H9 (cell line): ENCODE data around the gene EXOSC2. TPM values are rescaled to one million over a fixed set of nuclear protein-coding genes. Genes with fewer than 3 reads are reported as not detected.

Experiments
- DNase-seq: peaks from one replicate; pipeline ENCODE4 v3.0.0-alpha.2; 2017
- H2AFZ ChIP-seq: one replicate; pipeline ENCODE4 v1.6.1; 2013; ENCODE audit warnings: mild to moderate bottlenecking, low read length, control low read depth, moderate library complexity
- H2AK5ac ChIP-seq: 2 replicates; pipeline ENCODE4 v1.6.1; 2013; ENCODE audit warnings: low read length, control low read depth, mixed read lengths; ENCODE audit not compliant: insufficient read length
- H2BK120ac ChIP-seq: one replicate; pipeline ENCODE4 v1.6.1; 2013; ENCODE audit warnings: low read depth, mild to moderate bottlenecking, low read length, control low read depth, inconsistent platforms; ENCODE audit not compliant: poor library complexity, severe bottlenecking
- H2BK12ac ChIP-seq: 2 replicates; pipeline ENCODE4 v1.6.1; 2013; ENCODE audit warnings: low read length, control low read depth, mixed read lengths, low read depth; ENCODE audit not compliant: insufficient read length
- H2BK15ac ChIP-seq: 2 replicates; pipeline ENCODE4 v1.6.1; 2013; ENCODE audit warnings: low read depth, low read length, control low read depth
- H2BK20ac ChIP-seq: one replicate; pipeline ENCODE4 v1.6.1; 2013; ENCODE audit warnings: low read depth, mild to moderate bottlenecking, low read length, control low read depth, inconsistent platforms; ENCODE audit not compliant: poor library complexity, severe bottlenecking
- H2BK5ac ChIP-seq: 2 replicates; pipeline ENCODE4 v1.6.1; 2013; ENCODE audit warnings: low read length, control low read depth, mixed read lengths; ENCODE audit not compliant: insufficient read length
- H3K14ac ChIP-seq: 2 replicates; pipeline ENCODE4 v1.6.1; 2013; ENCODE audit warnings: low read length, control low read depth; ENCODE audit not compliant: insufficient read depth
- H3K18ac ChIP-seq: 2 replicates; pipeline ENCODE4 v1.6.1; 2013; ENCODE audit warnings: low read depth, mild to moderate bottlenecking, mixed read lengths, low read length, control low read depth; ENCODE audit not compliant: insufficient read length
- H3K23ac ChIP-seq: 2 replicates; pipeline ENCODE4 v1.6.1; 2013; ENCODE audit warnings: low read length, control low read depth, mixed read lengths, low read depth; ENCODE audit not compliant: insufficient read length
- H3K23me2 ChIP-seq: 2 replicates; pipeline ENCODE4 v1.6.1; 2013; ENCODE audit warnings: low read depth, mild to moderate bottlenecking, mixed read lengths, low read length, control low read depth; ENCODE audit not compliant: insufficient read length, poor library complexity, severe bottlenecking
- H3K27ac ChIP-seq: 2 replicates; pipeline ENCODE4 v1.5.1; 2013; ENCODE audit warnings: low read length, control low read depth, mixed read lengths, low read depth; ENCODE audit not compliant: insufficient read length
- H3K27me3 ChIP-seq: 2 replicates; pipeline ENCODE4 v1.6.1; 2013; ENCODE audit warnings: low read length, control low read depth, inconsistent platforms; ENCODE audit not compliant: insufficient read depth
- H3K4ac ChIP-seq: 2 replicates; pipeline ENCODE4 v1.6.1; 2013; ENCODE audit warnings: low read depth, mild to moderate bottlenecking, control low read depth, inconsistent platforms, low read length, moderate library complexity
- H3K4me1 ChIP-seq: 2 replicates; pipeline ENCODE4 v1.6.1; 2013; ENCODE audit warnings: low read length, control low read depth, inconsistent platforms; ENCODE audit not compliant: insufficient read depth
- H3K4me2 ChIP-seq: 2 replicates; pipeline ENCODE4 v1.6.1; 2013; ENCODE audit warnings: low read length, control low read depth, mixed read lengths; ENCODE audit not compliant: insufficient read length, insufficient read depth
- H3K56ac ChIP-seq: 2 replicates; pipeline ENCODE4 v1.6.1; 2013; ENCODE audit warnings: low read depth, mild to moderate bottlenecking, mixed read lengths, low read length, control low read depth; ENCODE audit not compliant: insufficient read length
- H3K79me1 ChIP-seq: 2 replicates; pipeline ENCODE4 v1.6.1; 2013; ENCODE audit warnings: low read depth, mild to moderate bottlenecking, moderate library complexity, low read length, control low read depth, inconsistent platforms; ENCODE audit not compliant: insufficient read depth, poor library complexity, severe bottlenecking
- H3K79me2 ChIP-seq: 2 replicates; pipeline ENCODE4 v1.6.1; 2013; ENCODE audit warnings: low read length, control low read depth, inconsistent platforms; ENCODE audit not compliant: insufficient read depth
- H3K9ac ChIP-seq: 2 replicates; pipeline ENCODE4 v1.6.1; 2013; ENCODE audit warnings: low read length, control low read depth, mixed read lengths; ENCODE audit not compliant: insufficient read length; ENCODE audit errors: extremely low read depth
- H3K9me3 ChIP-seq: one replicate; pipeline ENCODE4 v1.6.1; 2013; ENCODE audit warnings: low read depth, low read length, inconsistent platforms; ENCODE audit not compliant: control insufficient read depth
- H3T11ph ChIP-seq: one replicate; pipeline ENCODE4 v1.6.1; 2013; ENCODE audit warnings: mild to moderate bottlenecking, low read length, control low read depth, inconsistent platforms
- H4K20me1 ChIP-seq: one replicate; pipeline ENCODE4 v1.6.1; 2013; ENCODE audit not compliant: control insufficient read depth, insufficient read length, insufficient read depth
- H4K5ac ChIP-seq: 2 replicates; pipeline ENCODE4 v1.6.1; 2013; ENCODE audit warnings: low read depth, mild to moderate bottlenecking, mixed read lengths, low read length, control low read depth; ENCODE audit not compliant: insufficient read length
- H4K8ac ChIP-seq: replicated peaks from 2 replicates; pipeline ENCODE4 v1.6.1; 2013; ENCODE audit warnings: low read length, control low read depth, mixed read lengths, low read depth; ENCODE audit not compliant: insufficient read length
- H4K91ac ChIP-seq: 2 replicates; pipeline ENCODE4 v1.6.1; 2013; ENCODE audit warnings: low read depth, mild to moderate bottlenecking, moderate library complexity, mixed read lengths, low read length, control low read depth; ENCODE audit not compliant: insufficient read length
- H3K27ac Mint-ChIP-seq, 3 experiments: 2 replicates in 2 of 3; 3 replicates in 1 of 3; pipeline ENCODE4 v1.8.0; 2020 to 2021; ENCODE audit warnings: mixed read lengths in 3 of 3, mild to moderate bottlenecking in 1 of 3, moderate library complexity in 1 of 3
- H3K27me3 Mint-ChIP-seq: 2 replicates; pipeline ENCODE4 v1.8.0; 2021; ENCODE audit warnings: low read depth, mild to moderate bottlenecking, moderate library complexity, mixed read lengths
- H3K36me3 Mint-ChIP-seq, 3 experiments: 2 replicates in 2 of 3; 3 replicates in 1 of 3; pipeline ENCODE4 v1.8.0; 2020 to 2021; ENCODE audit warnings: low read depth in 3 of 3, mixed read lengths in 3 of 3; ENCODE audit not compliant: insufficient read depth in 1 of 3
- H3K4me1 Mint-ChIP-seq, 2 experiments: 2 replicates each; pipeline ENCODE4 v1.8.0; 2020; ENCODE audit warnings: mixed read lengths in 2 of 2
- H3K4me3 Mint-ChIP-seq, 2 experiments: 2 replicates in 1 of 2; 3 replicates in 1 of 2; pipeline ENCODE4 v1.8.0; 2020 to 2021; ENCODE audit warnings: mild to moderate bottlenecking in 2 of 2, mixed read lengths in 2 of 2, moderate library complexity in 1 of 2
- H3K9me3 Mint-ChIP-seq, 2 experiments: 2 replicates in 1 of 2; 3 replicates in 1 of 2; pipeline ENCODE4 v1.8.0; 2020; ENCODE audit warnings: mild to moderate bottlenecking in 2 of 2, mixed read lengths in 2 of 2, moderate library complexity in 1 of 2
- CTCF ChIP-seq: fragments of 200-600 bp; sonication (generic); conservative IDR thresholded peaks from 3 replicates; pipeline ENCODE4 v1.8.0; 2021; ENCODE audit warnings: antibody characterized with exemption, mild to moderate bottlenecking
- WGBS: extraction: QIAGEN DNeasy Blood & Tissue Kit; methylation state at CpG from one replicate; pipeline ENCODE4 v1.1.7; 2013; ENCODE audit warnings: missing lambda C conversion rate, low lambda C conversion rate, mixed read lengths; ENCODE audit not compliant: insufficient read length; ENCODE audit errors: extremely low coverage; 5-methylcytosine and 5-hydroxymethylcytosine counted together
- total RNA-seq: library from RNA; stranded (reverse); gene quantifications from 2 replicates; pipeline ENCODE4 v1.2.1, GENCODE V29; 2021

EXOSC2 gene
- total RNA-seq, 1 experiment from 2014 or later, result 94.5 TPM

- H3K23me2 ChIP-seq, result no peaks in the 10 kb centered on the region
- H3K27ac ChIP-seq, result no peak overlapping the region
- no peaks in the 10 kb centered on the region for H3K27me3 Mint-ChIP-seq
- peaks cover 45 to 75% (median 52%) of the 10 kb centered on the region in 3 experiments; a peak in 6 of 7 replicates for H3K36me3 Mint-ChIP-seq
- H2BK5ac ChIP-seq, result no peak overlapping the region
- H3K79me1 ChIP-seq, result peaks cover 4% of the 10 kb centered on the region
- no peak overlapping the region for H3K56ac ChIP-seq
- H4K5ac ChIP-seq, result no peak overlapping the region
- no peak overlapping the region for H4K91ac ChIP-seq
- H2BK120ac ChIP-seq, result no peak overlapping the region
- no peak for TF ChIP-seq CTCF
- no peak overlapping the region for H3K18ac ChIP-seq
- H3K9me3 ChIP-seq, result no peaks in the 10 kb centered on the region
- H2BK15ac ChIP-seq, result no peak overlapping the region
- no peak for DNase-seq
- H3K27ac Mint-ChIP-seq, result no peak overlapping the region
- no peaks in the 10 kb centered on the region for H3K4me1 ChIP-seq
- no peak overlapping the region for H3K14ac ChIP-seq
- H3K4ac ChIP-seq, result no peak overlapping the region
- no peak overlapping the region for H3K4me3 Mint-ChIP-seq
- no peak overlapping the region for H4K8ac ChIP-seq
- no peak overlapping the region for H2AK5ac ChIP-seq
- H3K4me2 ChIP-seq, result no peak overlapping the region
- peaks cover 4 to 6% of the 10 kb centered on the region in 2 experiments; a peak in 2 of 4 replicates for H3K4me1 Mint-ChIP-seq
- H3K9ac ChIP-seq, result no peak overlapping the region
- no CpG with 5 or more reads among the region's 7 CpGs for WGBS
- H2AFZ ChIP-seq, result no peak overlapping the region
- H3T11ph ChIP-seq, result no peak overlapping the region
- no peak overlapping the region for H2BK20ac ChIP-seq
- H3K23ac ChIP-seq, result no peak overlapping the region
- H3K79me2 ChIP-seq, result 0 out of 2 replicates have a peak, but pooled peaks cover 3% of the 10 kb centered on the region
- no peaks in the 10 kb centered on the region for H4K20me1 ChIP-seq
- H3K27me3 ChIP-seq, result no peaks in the 10 kb centered on the region
- no peak overlapping the region for H2BK12ac ChIP-seq
- no peaks in the 10 kb centered on the region for H3K9me3 Mint-ChIP-seq
Observed at GRCh38 chr9:130703501-130703900, 9.9 kb downstream of the EXOSC2 start.
